ENCODE data around the gene CFAP221.
"Not testable (repeated sequence)": the region's sequence is repeated elsewhere in the genome, so short reads cannot be mapped to it uniquely, and the experiment has no call there.

Gene CFAP221

GRCh38 chr2:119618725-119619124 lies 74.5 kb downstream of the CFAP221 start:
- H3K36me3 ChIP-seq (ENCODE audit: insufficient read depth, low read length); H3K4me1 ChIP-seq (ENCODE audit: control insufficient read depth, insufficient read depth, low read length); H3K4me2 ChIP-seq (ENCODE audit: low read length); H3K9ac ChIP-seq (ENCODE audit: low read depth, low read length); H3K9me3 ChIP-seq (replicated peaks; ENCODE audit: low read length); H3K4me3 ChIP-seq (ENCODE audit: low read length): not testable (repeated sequence)
- peaks cover 10% of the 10 kb centered on the region for H3K27me3 ChIP-seq (ENCODE audit: control insufficient read depth, insufficient read depth, low read length)

- no peak overlapping the region for H3K4me2 ChIP-seq (ENCODE audit: low read length)
- no peak overlapping the region for H3K9ac ChIP-seq (ENCODE audit: low read depth, low read length)
- H3K36me3 ChIP-seq (ENCODE audit: insufficient read depth, low read length): no peaks in the 10 kb centered on the region
- H3K4me3 ChIP-seq (ENCODE audit: low read length): no peak overlapping the region
- peaks cover 7% of the 10 kb centered on the region for H3K27me3 ChIP-seq (ENCODE audit: control insufficient read depth, insufficient read depth, low read length)
- H3K9me3 ChIP-seq (replicated peaks; ENCODE audit: low read length): no peaks in the 10 kb centered on the region
- no peaks in the 10 kb centered on the region for H3K4me1 ChIP-seq (ENCODE audit: control insufficient read depth, insufficient read depth, low read length)
Measured at GRCh38 chr2:119625226-119625625, 81.0 kb downstream of the CFAP221 start.

- no peak overlapping the region for H3K9ac ChIP-seq (ENCODE audit: low read depth, low read length)
- no peaks in the 10 kb centered on the region for H3K4me1 ChIP-seq (ENCODE audit: control insufficient read depth, insufficient read depth, low read length)
- H3K9me3 ChIP-seq (replicated peaks; ENCODE audit: low read length): no peaks in the 10 kb centered on the region
- peaks cover 15% of the 10 kb centered on the region for H3K27me3 ChIP-seq (ENCODE audit: control insufficient read depth, insufficient read depth, low read length)
- H3K4me2 ChIP-seq (ENCODE audit: low read length): no peak overlapping the region
- no peaks in the 10 kb centered on the region for H3K36me3 ChIP-seq (ENCODE audit: insufficient read depth, low read length)
- no peak overlapping the region for H3K4me3 ChIP-seq (ENCODE audit: low read length)
Measured at GRCh38 chr2:119629323-119629825, 85.1 kb downstream of the CFAP221 start.

GRCh38 chr2:119630121-119630520 lies 85.9 kb downstream of the CFAP221 start:
- Histone ChIP-seq H3K9ac (ENCODE audit: low read depth, low read length) (no peak overlapping the region), H3K9me3 (replicated peaks; ENCODE audit: low read length) (no peaks in the 10 kb centered on the region), H3K27me3 (ENCODE audit: control insufficient read depth, insufficient read depth, low read length) (peaks cover 15% of the 10 kb centered on the region), H3K4me3 (ENCODE audit: low read length) (no peak overlapping the region), H3K36me3 (ENCODE audit: insufficient read depth, low read length) (no peaks in the 10 kb centered on the region), H3K4me2 (ENCODE audit: low read length) (no peak overlapping the region), H3K4me1 (ENCODE audit: control insufficient read depth, insufficient read depth, low read length) (no peaks in the 10 kb centered on the region)

GRCh38 chr2:119637371-119637770 lies 93.1 kb downstream of the CFAP221 start:
- Histone ChIP-seq H3K27me3 (ENCODE audit: control insufficient read depth, insufficient read depth, low read length) (peaks cover 35% of the 10 kb centered on the region), H3K36me3 (ENCODE audit: insufficient read depth, low read length) (no peaks in the 10 kb centered on the region), H3K9me3 (replicated peaks; ENCODE audit: low read length) (no peaks in the 10 kb centered on the region), H3K9ac (ENCODE audit: low read depth, low read length) (no peak overlapping the region), H3K4me3 (ENCODE audit: low read length) (no peak overlapping the region), H3K4me2 (ENCODE audit: low read length) (no peak overlapping the region), H3K4me1 (ENCODE audit: control insufficient read depth, insufficient read depth, low read length) (no peaks in the 10 kb centered on the region)

- peaks cover 31% of the 10 kb centered on the region for H3K27me3 ChIP-seq (ENCODE audit: control insufficient read depth, insufficient read depth, low read length)
- H3K36me3 ChIP-seq (ENCODE audit: insufficient read depth, low read length): no peaks in the 10 kb centered on the region
- H3K9ac ChIP-seq (ENCODE audit: low read depth, low read length): no peak overlapping the region
Measured at GRCh38 chr2:119638246-119638645, 94.0 kb downstream of the CFAP221 start.

GRCh38 chr2:119638685-119639554 lies 94.7 kb downstream of the CFAP221 start:
- no peak overlapping the region for H3K4me2 ChIP-seq (ENCODE audit: low read length)
- H3K9me3 ChIP-seq (replicated peaks; ENCODE audit: low read length): no peaks in the 10 kb centered on the region
- peaks cover 31% of the 10 kb centered on the region for H3K27me3 ChIP-seq (ENCODE audit: control insufficient read depth, insufficient read depth, low read length)
- H3K4me1 ChIP-seq (ENCODE audit: control insufficient read depth, insufficient read depth, low read length): no peaks in the 10 kb centered on the region
- no peaks in the 10 kb centered on the region for H3K36me3 ChIP-seq (ENCODE audit: insufficient read depth, low read length)
- H3K4me3 ChIP-seq (ENCODE audit: low read length): no peak overlapping the region
- no peak overlapping the region for H3K9ac ChIP-seq (ENCODE audit: low read depth, low read length)

More at GRCh38 chr2:119638246-119638645, 94.0 kb downstream of the CFAP221 start:
- no peak overlapping the region for H3K4me3 ChIP-seq (ENCODE audit: low read length)
- H3K4me2 ChIP-seq (ENCODE audit: low read length): no peak overlapping the region
- H3K9me3 ChIP-seq (replicated peaks; ENCODE audit: low read length): no peaks in the 10 kb centered on the region
- H3K4me1 ChIP-seq (ENCODE audit: control insufficient read depth, insufficient read depth, low read length): no peaks in the 10 kb centered on the region

- no peaks in the 10 kb centered on the region for H3K36me3 ChIP-seq (ENCODE audit: insufficient read depth, low read length)
- H3K4me1 ChIP-seq (ENCODE audit: control insufficient read depth, insufficient read depth, low read length): no peaks in the 10 kb centered on the region
- H3K4me2 ChIP-seq (ENCODE audit: low read length): peak overlapping the region; percentile 16
- no peaks in the 10 kb centered on the region for H3K9me3 ChIP-seq (replicated peaks; ENCODE audit: low read length)
- H3K27me3 ChIP-seq (ENCODE audit: control insufficient read depth, insufficient read depth, low read length): peaks cover 23% of the 10 kb centered on the region
- H3K9ac ChIP-seq (ENCODE audit: low read depth, low read length): no peak overlapping the region
- H3K4me3 ChIP-seq (ENCODE audit: low read length): no peak overlapping the region
Measured at GRCh38 chr2:119641562-119642258, 97.5 kb downstream of the CFAP221 start.

- Histone ChIP-seq H3K9ac (ENCODE audit: low read depth, low read length) (no peak overlapping the region), H3K4me3 (ENCODE audit: low read length) (no peak overlapping the region), H3K27me3 (ENCODE audit: control insufficient read depth, insufficient read depth, low read length) (peaks cover 10% of the 10 kb centered on the region), H3K4me2 (ENCODE audit: low read length) (no peak overlapping the region), H3K4me1 (ENCODE audit: control insufficient read depth, insufficient read depth, low read length) (no peaks in the 10 kb centered on the region), H3K36me3 (ENCODE audit: insufficient read depth, low read length) (no peaks in the 10 kb centered on the region), H3K9me3 (replicated peaks; ENCODE audit: low read length) (no peaks in the 10 kb centered on the region)
Measured at GRCh38 chr2:119644186-119644585, 99.9 kb downstream of the CFAP221 start.

GRCh38 chr2:119645173-119645855 lies 101.1 kb downstream of the CFAP221 start:
- no peak overlapping the region for H3K4me3 ChIP-seq (ENCODE audit: low read length)
- H3K27me3 ChIP-seq (ENCODE audit: control insufficient read depth, insufficient read depth, low read length): peaks cover 4% of the 10 kb centered on the region
- no peak overlapping the region for H3K9ac ChIP-seq (ENCODE audit: low read depth, low read length)
- H3K9me3 ChIP-seq (replicated peaks; ENCODE audit: low read length): no peaks in the 10 kb centered on the region
- H3K4me2 ChIP-seq (ENCODE audit: low read length): no peak overlapping the region
- H3K36me3 ChIP-seq (ENCODE audit: insufficient read depth, low read length): no peaks in the 10 kb centered on the region
- H3K4me1 ChIP-seq (ENCODE audit: control insufficient read depth, insufficient read depth, low read length): no peaks in the 10 kb centered on the region

- H3K4me3 ChIP-seq (ENCODE audit: low read length): no peak overlapping the region
- H3K9me3 ChIP-seq (replicated peaks; ENCODE audit: low read length): no peaks in the 10 kb centered on the region
- H3K27me3 ChIP-seq (ENCODE audit: control insufficient read depth, insufficient read depth, low read length): peaks cover 2% of the 10 kb centered on the region
- no peak overlapping the region for H3K4me2 ChIP-seq (ENCODE audit: low read length)
- H3K4me1 ChIP-seq (ENCODE audit: control insufficient read depth, insufficient read depth, low read length): no peaks in the 10 kb centered on the region
- H3K36me3 ChIP-seq (ENCODE audit: insufficient read depth, low read length): no peaks in the 10 kb centered on the region
- H3K9ac ChIP-seq (ENCODE audit: low read depth, low read length): no peak overlapping the region
Measured at GRCh38 chr2:119646149-119646548, 101.9 kb downstream of the CFAP221 start.
